KMS-11 (cell line): ENCODE measurements around the gene PYY.
"Not testable (repeated sequence)": the region's sequence is repeated elsewhere in the genome, so short reads cannot be mapped to it uniquely, and the experiment has no call there.

Experiments used
- H2AFZ ChIP-seq: fragments of 200-600 bp; sonication (generic); 2 replicates; pipeline ENCODE4 v1.6.1; 2016; ENCODE audit warnings: antibody characterized with exemption, mixed run types, low read depth
- H3K27ac ChIP-seq: fragments of 200-600 bp; sonication (generic); 2 replicates; pipeline ENCODE4 v1.6.1; 2016; ENCODE audit warnings: mild to moderate bottlenecking, mixed run types
- H3K27me3 ChIP-seq: fragments of 200-600 bp; sonication (generic); 2 replicates; pipeline ENCODE4 v1.6.1; 2017; ENCODE audit warnings: mild to moderate bottlenecking, low read depth, mixed run types, moderate library complexity; ENCODE audit not compliant: insufficient read depth
- H3K36me3 ChIP-seq: fragments of 200-600 bp; sonication (generic); 2 replicates; pipeline ENCODE4 v1.6.1; 2017; ENCODE audit warnings: mild to moderate bottlenecking, mixed run types; ENCODE audit not compliant: insufficient read depth
- H3K4me1 ChIP-seq: fragments of 200-600 bp; sonication (generic); 2 replicates; pipeline ENCODE4 v1.6.1; 2016; ENCODE audit warnings: mild to moderate bottlenecking, low read depth, mixed run types; ENCODE audit not compliant: poor library complexity, severe bottlenecking
- H3K4me2 ChIP-seq: fragments of 200-600 bp; sonication (generic); 2 replicates; pipeline ENCODE4 v1.7.0; 2016; ENCODE audit warnings: mild to moderate bottlenecking, mixed run types
- H3K4me3 ChIP-seq: fragments of 200-600 bp; sonication (generic); IDR thresholded peaks from 2 replicates; pipeline ENCODE4 v1.6.1; 2017; ENCODE audit warnings: low read depth, low read length, mixed read lengths; ENCODE audit not compliant: insufficient read depth
- H3K79me2 ChIP-seq: fragments of 200-600 bp; sonication (generic); 2 replicates; pipeline ENCODE4 v1.6.1; 2016; ENCODE audit warnings: low read depth, mixed run types; ENCODE audit not compliant: insufficient read depth
- H3K9ac ChIP-seq: fragments of 200-600 bp; sonication (generic); 2 replicates; pipeline ENCODE4 v1.6.1; 2016; ENCODE audit warnings: mild to moderate bottlenecking, mixed run types
- H4K20me1 ChIP-seq: fragments of 200-600 bp; sonication (generic); 2 replicates; pipeline ENCODE4 v1.6.1; 2016; ENCODE audit warnings: mild to moderate bottlenecking, mixed run types; ENCODE audit not compliant: insufficient read depth
- CTCF ChIP-seq: fragments of 200-600 bp; sonication (generic); conservative IDR thresholded peaks from 2 replicates; pipeline ENCODE4 v1.6.1; 2017; ENCODE audit warnings: low read depth, mild to moderate bottlenecking, antibody characterized with exemption, low read length, moderate library complexity, mixed read lengths

Gene PYY

GRCh38 chr17:43931062-43931571 lies 22.6 kb downstream of the PYY start:
- no peak overlapping the region for H3K9ac ChIP-seq
- H3K27me3 ChIP-seq = peaks cover 13% of the 10 kb centered on the region
- H3K79me2 ChIP-seq = no peaks in the 10 kb centered on the region
- no peak overlapping the region for H3K4me3 ChIP-seq
- no peaks in the 10 kb centered on the region for H3K36me3 ChIP-seq
- no peaks in the 10 kb centered on the region for H3K4me1 ChIP-seq
- H4K20me1 ChIP-seq = no peaks in the 10 kb centered on the region
- no peak overlapping the region for H2AFZ ChIP-seq
- no peak overlapping the region for H3K4me2 ChIP-seq
- no peak for TF ChIP-seq CTCF
- H3K27ac ChIP-seq = no peak overlapping the region

- Histone ChIP-seq H3K9ac (no peak overlapping the region), H4K20me1 (no peaks in the 10 kb centered on the region), H3K27ac (no peak overlapping the region), H2AFZ (no peak overlapping the region), H3K4me2 (no peak overlapping the region), H3K4me3 (no peak overlapping the region), H3K4me1 (no peaks in the 10 kb centered on the region), H3K27me3 (peaks cover 23% of the 10 kb centered on the region), H3K36me3 (no peaks in the 10 kb centered on the region), H3K79me2 (no peaks in the 10 kb centered on the region)
- no peak for TF ChIP-seq CTCF
Observed at GRCh38 chr17:43928609-43929008, 25.1 kb downstream of the PYY start.

GRCh38 chr17:43927929-43928328 lies 25.8 kb downstream of the PYY start:
- not testable (repeated sequence) for H4K20me1 ChIP-seq, H3K9ac ChIP-seq, H3K36me3 ChIP-seq, H3K4me3 ChIP-seq, H3K4me1 ChIP-seq, H3K27ac ChIP-seq, H3K4me2 ChIP-seq, H2AFZ ChIP-seq, H3K79me2 ChIP-seq
- peaks cover 23% of the 10 kb centered on the region for H3K27me3 ChIP-seq

GRCh38 chr17:43927060-43927864 lies 26.5 kb downstream of the PYY start:
- Histone ChIP-seq H3K79me2 (no peaks in the 10 kb centered on the region), H3K27ac (no peak overlapping the region), H4K20me1 (no peaks in the 10 kb centered on the region), H3K4me3 (no peak overlapping the region), H3K9ac (no peak overlapping the region), H3K36me3 (no peaks in the 10 kb centered on the region), H3K4me1 (no peaks in the 10 kb centered on the region), H2AFZ (no peak overlapping the region), H3K27me3 (peaks cover 23% of the 10 kb centered on the region), H3K4me2 (no peak overlapping the region)
- no peak for TF ChIP-seq CTCF

- TF ChIP-seq CTCF = no peak
- no peak overlapping the region for H3K4me3 ChIP-seq
- H3K36me3 ChIP-seq = no peaks in the 10 kb centered on the region
- no peak overlapping the region for H3K4me2 ChIP-seq
- peaks cover 28% of the 10 kb centered on the region for H3K27me3 ChIP-seq
- H3K4me1 ChIP-seq = no peaks in the 10 kb centered on the region
- no peak overlapping the region for H2AFZ ChIP-seq
- H3K9ac ChIP-seq = no peak overlapping the region
- H4K20me1 ChIP-seq = no peaks in the 10 kb centered on the region
- H3K27ac ChIP-seq = no peak overlapping the region
- H3K79me2 ChIP-seq = no peaks in the 10 kb centered on the region
Observed at GRCh38 chr17:43924558-43924957, 29.2 kb downstream of the PYY start.
